Stimulated activated effector memory CD8-positive, alpha-beta T cell treated with anti-CD3 and anti-CD28 coated beads, Interleukin-12 subunit alpha, Interleukin-12 subunit beta, amount 100 ng/mL, for 72 hours (primary cell): Measurements from ENCODE around the gene CCL4.
"Not testable (repeated sequence)": the region's sequence is repeated elsewhere in the genome, so short reads cannot be mapped to it uniquely, and the experiment has no call there.

Experiments used
- ATAC-seq: fragments of 150-1000 bp; cut with Tn5 transposase; 2 replicates; pipeline ENCODE4 v1.10.0; 2021
- DNase-seq, 2 donors: peaks; one replicate each; pipeline ENCODE4 v3.0.0; 2021 to 2022; ENCODE audit warnings: low spot score in 2 of 2
- H3K27ac Mint-ChIP-seq: one replicate; pipeline ENCODE4 v1.8.0; 2022; ENCODE audit warnings: mild to moderate bottlenecking, mixed read lengths
- H3K36me3 Mint-ChIP-seq: one replicate; pipeline ENCODE4 v1.8.0; 2022; ENCODE audit warnings: mild to moderate bottlenecking, mixed read lengths
- H3K4me1 Mint-ChIP-seq: one replicate; pipeline ENCODE4 v1.8.0; 2022; ENCODE audit warnings: mixed read lengths
- H3K4me3 Mint-ChIP-seq: one replicate; pipeline ENCODE4 v1.8.0; 2022; ENCODE audit warnings: mild to moderate bottlenecking, mixed read lengths
- H3K9me3 Mint-ChIP-seq: one replicate; pipeline ENCODE4 v1.8.0; 2022; ENCODE audit warnings: mixed read lengths

The CCL4 gene

DNA sequence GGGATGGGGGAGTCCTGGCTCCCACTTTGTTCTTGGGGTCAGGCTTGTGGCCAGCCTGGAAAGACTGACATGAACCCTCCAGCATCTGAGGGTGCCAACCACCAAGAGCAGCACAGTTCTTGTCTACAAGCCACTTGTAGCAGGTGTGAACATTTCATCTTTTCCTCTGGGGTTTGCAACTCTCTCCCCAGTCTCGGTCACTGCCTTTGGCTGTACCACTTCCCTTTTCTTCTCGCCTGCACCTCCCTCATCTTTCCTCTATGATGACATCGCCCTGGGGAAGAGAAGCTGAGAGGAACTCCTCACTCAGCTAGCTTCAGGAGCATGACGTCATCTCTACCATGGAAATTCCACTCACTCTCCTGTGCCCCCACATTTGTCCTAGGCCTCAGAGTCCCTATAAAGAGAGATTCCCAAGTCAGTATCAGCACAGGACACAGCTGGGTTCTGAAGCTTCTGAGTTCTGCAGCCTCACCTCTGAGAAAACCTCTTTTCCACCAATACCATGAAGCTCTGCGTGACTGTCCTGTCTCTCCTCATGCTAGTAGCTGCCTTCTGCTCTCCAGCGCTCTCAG lies at the start of gene CCL4:
Gene CCL4 (plus strand): TSS at position 427 of the 575 bp plus-strand sequence. CDS start 79 bp downstream, at position 506.
- peak in 1 of 2 donors; percentile 85 for DNase-seq
- peaks cover 42% of the 10 kb centered on the region for H3K36me3 Mint-ChIP-seq
- H3K4me3 Mint-ChIP-seq = peak within 1 kb of the TSS; percentile 86
- ATAC-seq = peak; percentile 77
- H3K4me1 Mint-ChIP-seq = peaks cover 85% of the 10 kb centered on the region
- not testable (repeated sequence) for H3K9me3 Mint-ChIP-seq
- peak within 1 kb of the TSS; percentile 97 for H3K27ac Mint-ChIP-seq

DNA sequence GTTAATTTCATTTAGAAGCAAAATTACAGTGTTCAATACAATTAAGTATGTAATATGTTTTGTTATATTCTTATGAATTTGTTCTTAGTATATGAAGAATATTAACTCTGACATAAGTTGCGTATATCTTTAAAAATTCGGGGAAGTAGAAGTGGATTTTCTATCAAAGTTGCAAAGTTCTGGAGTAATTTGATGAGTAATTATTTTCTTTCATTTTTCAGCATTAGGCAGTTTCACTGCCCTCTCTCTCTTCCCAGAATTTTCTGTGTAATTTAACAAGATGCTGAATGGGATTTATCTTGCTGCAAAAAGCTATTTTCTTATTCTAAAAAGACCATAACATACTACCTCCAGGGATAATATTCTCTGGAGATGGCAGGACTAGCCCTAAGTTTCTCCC lies 48.5 kb upstream of the CCL4 start:
- Mint-ChIP-seq H3K4me1 (peaks cover 21% of the 10 kb centered on the region), H3K36me3 (no peaks in the 10 kb centered on the region), H3K4me3 (no peak overlapping the region), H3K9me3 (peaks cover 7% of the 10 kb centered on the region), H3K27ac (peak overlapping the region; percentile 11)
- ATAC-seq = no peak
- DNase-seq = no peak

DNA sequence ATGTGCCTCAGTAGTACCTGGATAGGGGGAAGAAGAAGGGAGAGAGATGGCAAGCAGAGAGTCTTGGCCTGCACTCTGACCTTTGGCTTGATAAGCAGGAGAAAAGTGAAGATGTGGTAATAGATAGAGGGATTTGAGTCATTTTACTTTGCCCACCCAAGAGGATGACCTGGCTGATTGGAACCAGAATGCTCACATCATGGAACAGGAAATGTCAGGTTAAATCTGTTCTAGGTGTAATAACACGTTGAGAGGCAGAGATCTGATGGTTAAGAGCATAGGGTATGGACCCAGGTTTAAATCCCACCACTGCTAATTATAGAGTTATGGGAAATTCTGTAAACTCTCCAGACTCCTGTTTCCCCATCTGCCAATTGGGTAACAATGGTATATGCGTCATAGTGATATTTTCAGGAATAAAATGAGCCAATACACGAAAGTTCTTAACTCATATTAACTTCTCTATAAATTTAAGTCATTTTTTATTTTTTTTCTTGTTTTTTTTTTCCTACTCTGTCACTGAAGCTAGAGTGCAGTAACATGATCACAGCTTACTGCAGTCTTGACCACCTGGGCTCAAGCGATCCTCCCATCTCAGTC lies 47.6 kb upstream of the CCL4 start:
- H3K4me1 Mint-ChIP-seq = peaks cover 21% of the 10 kb centered on the region
- H3K4me3 Mint-ChIP-seq = no peak overlapping the region
- H3K27ac Mint-ChIP-seq = peak overlapping the region; percentile 11
- H3K9me3 Mint-ChIP-seq = peaks cover 5% of the 10 kb centered on the region
- DNase-seq = no peak
- no peaks in the 10 kb centered on the region for H3K36me3 Mint-ChIP-seq
- ATAC-seq = peak; percentile 65

DNA sequence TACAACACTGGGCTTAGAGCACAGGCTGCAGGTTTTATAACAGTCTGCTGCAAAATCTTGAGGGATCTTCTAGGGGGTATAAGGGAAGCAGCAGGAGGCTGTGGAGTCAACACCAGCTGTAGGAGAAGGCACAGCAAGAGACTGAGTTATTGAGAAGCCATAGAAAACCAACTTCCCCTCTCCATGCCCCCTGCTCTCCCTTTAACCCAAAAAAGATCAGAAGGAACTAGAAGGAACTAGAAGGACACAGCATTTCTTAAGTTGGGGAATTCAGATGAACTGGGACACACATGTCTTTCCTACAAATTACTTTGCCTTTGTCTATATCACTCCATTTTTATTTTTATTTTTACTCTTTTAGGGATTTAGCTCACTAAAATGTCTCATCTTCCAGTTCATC lies 45.7 kb upstream of the CCL4 start:
- Mint-ChIP-seq H3K36me3 (no peaks in the 10 kb centered on the region), H3K27ac (peak overlapping the region; percentile 84), H3K4me1 (peaks cover 29% of the 10 kb centered on the region), H3K4me3 (no peak overlapping the region), H3K9me3 (no peaks in the 10 kb centered on the region)
- DNase-seq (no peak), ATAC-seq (no peak)

DNA sequence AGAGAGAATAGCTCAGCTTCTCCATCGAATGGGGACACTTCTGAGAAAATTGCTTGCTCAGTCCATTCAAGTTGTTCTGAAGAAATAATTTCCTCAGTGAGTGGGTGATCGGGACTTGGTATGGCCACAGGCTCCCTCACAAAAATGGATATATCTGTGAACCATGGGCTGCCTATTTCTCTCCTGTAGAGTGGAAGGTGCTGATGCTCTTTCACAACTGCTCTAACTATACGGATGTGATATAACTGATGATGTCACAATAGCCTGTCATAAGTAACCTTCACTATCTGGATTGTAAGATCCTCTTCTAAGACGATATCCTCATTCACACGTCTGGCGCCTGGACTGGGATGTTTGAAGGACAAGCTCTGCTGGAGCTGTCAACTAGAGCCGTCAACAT lies 44.2 kb upstream of the CCL4 start:
- Mint-ChIP-seq H3K9me3 (no peaks in the 10 kb centered on the region), H3K4me1 (peaks cover 42% of the 10 kb centered on the region), H3K27ac (peak overlapping the region; percentile 46), H3K36me3 (no peaks in the 10 kb centered on the region), H3K4me3 (no peak overlapping the region)
- no peak for DNase-seq
- no peak for ATAC-seq

DNA sequence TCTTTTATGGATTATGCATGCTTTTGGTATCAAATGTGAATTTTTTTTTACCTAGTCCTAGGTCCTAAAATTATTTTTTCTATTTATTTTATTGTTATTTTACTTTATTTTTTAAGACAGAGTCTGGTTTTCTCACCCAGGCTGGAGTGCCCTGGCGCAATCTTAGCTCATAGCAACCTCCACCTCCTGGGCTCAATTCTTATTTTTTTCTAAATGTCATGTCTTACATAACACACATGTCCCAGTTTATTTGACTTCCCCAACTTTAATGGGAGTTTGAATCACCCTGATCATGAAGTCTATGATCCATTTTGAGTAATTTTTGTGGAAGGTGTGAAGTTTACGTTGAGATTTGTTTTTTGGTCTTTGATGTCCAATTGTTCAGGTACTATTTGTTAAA lies 42.8 kb upstream of the CCL4 start:
- no peaks in the 10 kb centered on the region for H3K36me3 Mint-ChIP-seq
- peaks cover 50% of the 10 kb centered on the region for H3K4me1 Mint-ChIP-seq
- ATAC-seq = no peak
- H3K9me3 Mint-ChIP-seq = peaks cover 3% of the 10 kb centered on the region
- H3K27ac Mint-ChIP-seq = no peak overlapping the region
- H3K4me3 Mint-ChIP-seq = no peak overlapping the region
- DNase-seq = no peak

DNA sequence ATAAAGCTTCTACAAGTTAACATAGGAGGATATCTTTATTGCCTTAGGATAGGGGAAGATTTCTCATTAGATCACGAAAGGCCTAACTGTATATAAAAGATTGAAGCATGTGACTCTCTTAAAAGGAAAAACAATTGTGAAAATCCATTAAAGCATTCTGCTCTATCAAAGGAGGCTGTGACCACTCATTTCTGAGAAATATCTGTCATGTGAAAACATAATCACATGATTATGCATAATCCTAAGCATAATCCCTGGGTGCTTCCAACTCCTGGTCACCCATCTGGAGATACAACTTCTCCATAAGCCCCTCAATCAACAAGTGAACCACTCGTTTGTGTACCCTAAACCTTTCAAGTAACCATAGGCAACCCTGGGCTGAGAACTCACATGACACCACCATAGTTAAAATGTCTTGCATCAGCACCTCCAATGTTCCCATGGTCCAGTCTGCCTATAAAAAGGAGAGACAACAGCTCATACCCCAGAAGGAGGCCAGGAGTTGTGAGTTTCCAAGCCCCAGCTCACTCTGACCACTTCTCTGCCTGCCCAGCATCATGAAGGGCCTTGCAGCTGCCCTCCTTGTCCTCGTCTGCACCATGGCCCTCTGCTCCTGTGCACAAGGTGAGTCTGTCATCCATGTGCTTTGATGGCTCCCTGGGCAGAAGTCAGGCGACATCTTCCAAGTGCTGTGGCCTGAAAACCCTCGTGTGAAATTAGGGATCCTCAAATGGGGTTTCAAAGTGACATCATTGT lies 39.7 kb upstream of the CCL4 start, which contains the start of gene CCL18:
Gene CCL18 (plus strand): TSS at position 487 of the 756 bp plus-strand sequence. CDS start 71 bp downstream, at position 558.
- Mint-ChIP-seq H3K4me3 (no peak within 1 kb of the TSS), H3K9me3 (peaks cover 3% of the 10 kb centered on the region), H3K4me1 (peaks cover 61% of the 10 kb centered on the region), H3K36me3 (peaks cover 19% of the 10 kb centered on the region), H3K27ac (peak within 1 kb of the TSS; percentile 96)
- DNase-seq (peak in 1 of 2 donors; percentile 48), ATAC-seq (no peak)

DNA sequence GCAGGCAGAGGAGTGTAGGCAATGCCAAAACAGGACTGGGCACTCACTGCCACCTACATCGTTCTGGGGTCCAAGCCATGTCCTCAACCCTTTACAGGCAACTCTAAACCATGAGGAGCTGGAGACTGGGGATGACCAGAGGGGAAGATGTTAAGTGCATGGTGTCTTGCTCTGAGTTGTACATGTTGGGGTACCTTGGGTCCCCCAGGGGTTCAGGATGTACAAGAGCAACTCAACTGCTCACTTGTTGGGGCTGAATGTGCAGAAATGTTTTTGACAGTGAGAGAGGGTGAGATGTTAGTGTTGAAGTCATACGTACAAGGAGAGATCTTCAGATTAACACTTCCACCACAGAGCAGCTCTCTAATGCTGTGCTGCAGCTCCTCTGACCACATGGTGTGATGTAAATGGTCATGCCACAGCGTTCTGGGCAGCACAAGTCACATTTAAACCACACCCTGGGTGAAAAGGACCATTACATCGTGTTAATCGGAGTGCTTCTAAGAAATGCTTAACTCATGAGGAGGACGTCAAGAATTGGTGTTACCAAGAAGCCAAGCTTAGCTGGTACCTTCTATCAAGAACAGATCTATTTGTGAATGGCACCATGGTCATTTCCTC lies 37.2 kb upstream of the CCL4 start:
- DNase-seq (peak; percentile 47 to 86), ATAC-seq (peak; percentile 97)
- peaks cover 3% of the 10 kb centered on the region for H3K9me3 Mint-ChIP-seq
- peak overlapping the region; percentile 96 for H3K27ac Mint-ChIP-seq
- H3K4me3 Mint-ChIP-seq = peak overlapping the region; percentile 53
- H3K36me3 Mint-ChIP-seq = peaks cover 20% of the 10 kb centered on the region
- H3K4me1 Mint-ChIP-seq = peaks cover 83% of the 10 kb centered on the region

DNA sequence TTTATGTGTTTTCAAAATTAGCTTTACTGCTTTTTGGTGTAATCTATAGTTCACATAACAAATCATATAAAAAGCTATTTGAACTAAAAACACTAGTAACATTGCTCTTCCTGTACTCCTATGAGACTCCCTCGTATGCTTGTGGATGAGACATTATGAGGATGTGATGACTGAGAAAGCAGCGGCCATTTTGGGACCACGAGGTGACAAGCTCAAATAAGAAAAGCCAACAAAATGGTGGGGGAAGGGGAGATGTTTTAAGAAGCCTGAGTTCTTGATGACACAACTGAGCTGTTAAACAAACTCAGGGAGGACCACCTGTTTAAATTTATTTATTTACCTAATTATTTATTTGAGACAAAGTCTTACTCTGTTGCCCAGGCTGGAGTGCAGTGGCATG lies 35.1 kb upstream of the CCL4 start:
- Mint-ChIP-seq H3K27ac (peak overlapping the region; percentile 96), H3K36me3 (peaks cover 36% of the 10 kb centered on the region), H3K4me3 (peak overlapping the region; percentile 62), H3K4me1 (peaks cover 92% of the 10 kb centered on the region), H3K9me3 (peaks cover 3% of the 10 kb centered on the region)
- ATAC-seq = no peak
- DNase-seq = peak in 1 of 2 donors; percentile 50

DNA sequence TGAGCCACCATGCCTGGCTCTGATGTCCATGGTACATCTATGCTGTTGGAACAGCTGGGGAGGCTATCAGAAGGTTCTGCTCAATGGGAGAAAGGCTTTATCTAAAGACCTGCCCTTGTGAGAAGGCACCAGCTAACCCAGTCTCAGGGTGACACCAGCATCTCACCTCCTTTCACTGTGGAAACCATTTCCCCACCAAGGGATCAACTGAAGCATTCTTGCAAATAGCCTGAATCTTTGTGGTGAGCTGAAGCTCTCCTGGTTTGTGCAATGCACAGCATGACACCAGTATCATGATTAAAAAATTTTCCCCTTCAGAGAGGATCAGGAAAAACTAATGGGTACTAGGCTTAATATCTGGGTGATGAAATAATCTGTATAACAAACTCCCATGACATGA lies 34.5 kb upstream of the CCL4 start:
- Mint-ChIP-seq H3K9me3 (peaks cover 3% of the 10 kb centered on the region), H3K27ac (peak overlapping the region; percentile 96), H3K4me1 (peaks cover 88% of the 10 kb centered on the region), H3K36me3 (peaks cover 37% of the 10 kb centered on the region), H3K4me3 (peak overlapping the region; percentile 62)
- DNase-seq (peak in 1 of 2 donors; percentile 59), ATAC-seq (no peak)

DNA sequence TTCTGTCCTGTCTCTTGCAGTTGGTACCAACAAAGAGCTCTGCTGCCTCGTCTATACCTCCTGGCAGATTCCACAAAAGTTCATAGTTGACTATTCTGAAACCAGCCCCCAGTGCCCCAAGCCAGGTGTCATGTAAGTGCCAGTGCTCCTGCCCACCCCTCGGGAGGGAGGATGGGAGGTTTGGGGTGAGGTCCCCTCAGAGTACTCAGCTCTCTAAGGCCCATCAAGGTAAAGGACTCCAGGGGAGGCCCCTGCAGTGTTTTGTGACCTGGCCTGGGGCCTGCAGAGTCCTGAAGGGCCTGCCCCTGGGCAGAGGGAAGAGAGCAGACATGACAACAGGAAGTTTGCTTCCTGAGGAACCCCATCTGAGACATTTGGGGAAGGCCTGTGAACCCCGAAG lies 33.2 kb upstream of the CCL4 start:
- H3K9me3 Mint-ChIP-seq = no peaks in the 10 kb centered on the region
- peak overlapping the region; percentile 62 for H3K4me3 Mint-ChIP-seq
- H3K4me1 Mint-ChIP-seq = peaks cover 83% of the 10 kb centered on the region
- peak overlapping the region; percentile 96 for H3K27ac Mint-ChIP-seq
- peak in 1 of 2 donors; percentile 62 for DNase-seq
- H3K36me3 Mint-ChIP-seq = peaks cover 48% of the 10 kb centered on the region
- ATAC-seq = no peak

DNA sequence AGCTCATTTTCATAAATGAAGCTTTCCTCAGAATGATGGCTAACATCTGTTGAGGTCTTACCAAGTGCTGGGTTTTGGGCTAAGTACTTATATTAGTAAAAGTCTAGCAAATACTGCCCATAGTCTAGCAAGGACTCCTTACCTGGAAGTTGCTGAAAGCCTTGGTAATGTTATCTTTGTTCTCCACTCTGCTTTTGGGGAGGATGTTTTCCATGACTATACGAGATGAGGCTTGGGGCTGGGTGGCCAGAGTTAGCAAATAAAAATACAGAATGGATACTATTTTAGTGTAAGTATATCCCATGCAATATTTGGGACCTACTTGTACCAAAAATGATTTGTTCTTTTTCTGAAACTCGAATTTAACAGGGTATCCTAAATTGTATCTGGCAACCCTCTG lies 31.9 kb upstream of the CCL4 start:
- DNase-seq (peak in 1 of 2 donors; percentile 56), ATAC-seq (peak; percentile 29)
- peak overlapping the region; percentile 96 for H3K27ac Mint-ChIP-seq
- peaks cover 54% of the 10 kb centered on the region for H3K36me3 Mint-ChIP-seq
- peaks cover 2% of the 10 kb centered on the region for H3K9me3 Mint-ChIP-seq
- H3K4me1 Mint-ChIP-seq = peaks cover 82% of the 10 kb centered on the region
- peak overlapping the region; percentile 62 for H3K4me3 Mint-ChIP-seq

DNA sequence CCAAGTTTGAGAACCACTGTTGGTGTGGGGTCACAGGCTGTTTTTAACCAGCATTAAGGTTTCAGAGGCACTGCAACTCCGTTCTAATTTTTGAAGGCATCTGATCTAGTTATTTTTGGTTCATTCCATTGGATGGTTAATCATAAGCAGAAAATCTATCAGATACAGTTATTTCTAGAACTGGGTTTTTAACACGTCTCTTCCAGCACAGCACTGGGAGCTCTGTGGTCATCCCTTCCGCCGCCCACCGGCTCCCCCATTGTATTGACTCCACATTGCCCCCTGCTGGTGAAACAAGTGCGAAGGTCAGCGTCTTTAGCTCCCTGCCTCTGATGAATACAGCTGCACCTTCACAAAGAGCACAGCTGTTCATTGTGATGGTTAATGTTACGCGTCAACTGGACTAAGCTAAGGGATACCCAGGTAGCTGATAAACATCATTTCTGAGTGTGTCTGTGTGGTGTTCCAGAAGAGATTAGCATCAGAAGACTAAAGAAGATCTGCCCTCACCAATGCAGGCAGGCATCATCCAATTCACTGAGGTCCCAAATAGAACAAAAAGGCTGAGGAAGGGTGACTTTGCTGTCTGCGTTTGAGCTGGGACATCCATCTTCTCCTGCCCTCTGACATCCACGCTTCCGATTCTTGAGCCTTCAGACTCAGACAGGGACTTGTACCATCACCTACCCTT lies 31.1 kb upstream of the CCL4 start:
- DNase-seq = peak; percentile 92 to 97
- peak overlapping the region; percentile 62 for H3K4me3 Mint-ChIP-seq
- ATAC-seq = peak; percentile 81
- peak overlapping the region; percentile 96 for H3K27ac Mint-ChIP-seq
- peaks cover 4% of the 10 kb centered on the region for H3K9me3 Mint-ChIP-seq
- peaks cover 59% of the 10 kb centered on the region for H3K36me3 Mint-ChIP-seq
- H3K4me1 Mint-ChIP-seq = peaks cover 80% of the 10 kb centered on the region

DNA sequence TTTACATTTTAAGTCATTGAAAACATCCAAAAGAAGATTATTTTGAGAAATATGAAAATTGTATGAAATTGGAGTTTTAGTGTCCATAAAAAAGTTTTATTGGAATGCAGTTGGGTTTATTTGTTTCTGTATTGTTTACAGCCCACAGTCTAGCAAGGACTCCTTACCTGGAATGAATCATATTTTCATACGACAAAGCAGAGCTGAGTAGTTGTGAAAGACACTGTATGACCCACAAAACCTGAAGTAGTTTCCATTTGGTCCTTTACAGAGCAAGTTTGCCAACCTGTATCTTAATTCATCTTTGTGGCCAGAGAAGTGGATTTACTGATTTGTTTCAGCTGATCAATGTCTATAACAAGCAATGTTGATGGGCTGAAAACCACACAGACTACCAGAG lies 29.3 kb upstream of the CCL4 start:
- peak overlapping the region; percentile 96 for H3K27ac Mint-ChIP-seq
- H3K9me3 Mint-ChIP-seq = peaks cover 7% of the 10 kb centered on the region
- peak overlapping the region; percentile 62 for H3K4me3 Mint-ChIP-seq
- peaks cover 69% of the 10 kb centered on the region for H3K36me3 Mint-ChIP-seq
- ATAC-seq (peak; percentile 86), DNase-seq (peak in 1 of 2 donors; percentile 53)
- peaks cover 75% of the 10 kb centered on the region for H3K4me1 Mint-ChIP-seq
